Coronary artery (tissue), 2 donors: Measurements from ENCODE around the gene WWC1.

ENCODE experiments used
- DNase-seq: peaks from one replicate; pipeline ENCODE4 v3.0.0-alpha.2; 2017; ENCODE audit warnings: low spot score
- H3K27ac ChIP-seq, 2 donors: fragments of 200-600 bp; sonication (generic); one replicate each; pipeline ENCODE4 v1.5.1; 2016 to 2019
- H3K4me3 ChIP-seq: fragments of 200-600 bp; sonication (generic); 2 replicates; pipeline ENCODE4 v1.5.1; 2016; ENCODE audit warnings: mild to moderate bottlenecking, moderate library complexity
- CTCF ChIP-seq: fragments of 200-600 bp; sonication (generic); IDR thresholded peaks from one replicate; pipeline ENCODE4 v1.5.1; 2019; ENCODE audit warnings: antibody characterized with exemption

Gene WWC1

GRCh38 chr5:168375214-168375613 lies 83.8 kb downstream of the WWC1 start:
- DNase-seq: no peak
- TF ChIP-seq CTCF: no peak

GRCh38 chr5:168377525-168377924 lies 86.1 kb downstream of the WWC1 start:
- Histone ChIP-seq H3K4me3 (no peak overlapping the region), H3K27ac (no peak overlapping the region)
- no peak for DNase-seq
- TF ChIP-seq CTCF: no peak

More at GRCh38 chr5:168375214-168375613, 83.8 kb downstream of the WWC1 start:
- H3K27ac ChIP-seq: no peak overlapping the region
- H3K4me3 ChIP-seq: no peak overlapping the region

DNA sequence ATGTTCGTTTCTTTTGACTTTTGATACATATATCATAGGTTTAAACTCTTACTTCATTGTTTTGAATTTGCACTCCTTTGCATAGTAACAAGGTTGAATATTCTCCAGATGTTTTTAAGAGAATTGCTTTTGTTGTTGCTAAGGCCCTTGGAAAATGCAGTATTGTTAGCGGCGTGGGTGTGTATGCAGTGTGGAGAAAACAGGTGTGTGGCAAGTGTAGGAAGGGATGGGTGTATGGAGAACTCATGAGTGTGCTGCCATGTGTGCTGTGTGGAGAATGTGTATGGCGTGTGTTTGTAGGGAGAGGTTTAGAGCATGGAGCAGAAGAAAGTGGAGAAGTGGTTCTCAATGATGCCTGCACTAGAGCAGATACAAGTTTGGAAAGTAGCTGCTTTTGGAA lies 87.3 kb downstream of the WWC1 start:
- no peak for TF ChIP-seq CTCF
- Histone ChIP-seq H3K27ac (no peak overlapping the region), H3K4me3 (no peak overlapping the region)
- no peak for DNase-seq

DNA sequence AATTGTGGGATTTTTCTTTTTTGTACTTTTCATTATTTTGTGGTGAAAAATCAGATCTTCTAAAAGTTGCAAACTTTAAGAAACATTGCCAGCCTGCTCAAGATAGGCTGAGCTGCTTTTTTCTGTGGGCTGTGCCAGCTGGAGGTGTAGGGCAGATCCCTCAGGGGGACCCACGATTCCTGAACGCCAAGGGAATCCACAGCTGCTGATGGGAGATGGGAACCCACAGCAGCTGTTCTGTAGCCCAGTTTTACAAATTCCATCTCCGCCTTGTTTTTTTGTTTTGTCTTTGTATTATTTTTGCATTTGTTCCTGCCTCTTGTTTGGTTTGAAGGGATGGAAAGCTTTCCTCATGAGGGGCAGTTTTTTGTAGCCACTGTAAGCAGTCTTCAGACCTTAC lies 91.0 kb downstream of the WWC1 start:
- Histone ChIP-seq H3K4me3 (no peak overlapping the region), H3K27ac (no peak overlapping the region)
- no peak for TF ChIP-seq CTCF
- no peak for DNase-seq

DNA sequence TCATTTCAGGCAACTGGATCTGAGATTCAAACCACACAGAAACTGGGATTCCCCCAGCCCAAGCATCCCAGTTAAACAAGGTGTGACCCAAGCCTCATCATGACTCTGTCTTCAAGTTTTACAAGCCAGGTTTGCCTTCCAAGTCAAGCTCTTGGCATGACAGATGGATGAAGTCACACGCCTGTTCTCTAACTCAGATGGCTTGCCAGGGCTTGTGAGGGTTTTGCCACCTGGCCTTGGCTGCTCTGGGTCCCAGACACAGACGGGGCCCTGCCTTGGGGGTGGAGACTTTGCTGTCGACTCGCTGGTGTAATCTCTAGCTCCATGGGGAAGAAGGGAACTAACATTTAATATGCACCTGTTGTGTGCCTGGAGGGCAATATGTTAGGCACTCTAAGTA lies 99.0 kb downstream of the WWC1 start:
- TF ChIP-seq CTCF: no peak
- Histone ChIP-seq H3K4me3 (no peak overlapping the region), H3K27ac (no peak overlapping the region)
- no peak for DNase-seq

DNA sequence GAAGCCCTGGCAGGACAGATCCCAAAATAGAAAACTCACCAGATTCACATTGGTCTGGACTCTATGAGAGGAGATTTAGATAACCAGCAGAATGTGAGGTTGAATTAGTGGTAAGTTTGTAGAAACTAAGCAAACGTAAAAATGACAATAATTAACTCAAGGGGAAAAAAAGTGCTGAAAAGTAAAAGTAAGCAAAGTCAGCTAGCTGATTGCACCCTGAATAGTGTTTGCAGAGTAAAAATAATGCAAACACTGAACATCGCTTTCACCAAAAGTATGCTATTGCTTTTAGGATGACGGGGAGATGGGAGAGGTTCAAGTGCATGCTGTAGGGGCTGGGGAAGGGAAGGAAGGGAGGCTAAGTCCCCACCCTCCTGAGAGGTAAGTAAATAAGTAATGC lies 102.3 kb downstream of the WWC1 start:
- TF ChIP-seq CTCF: no peak
- no peak for DNase-seq
- Histone ChIP-seq H3K27ac (no peak overlapping the region), H3K4me3 (no peak overlapping the region)

- Histone ChIP-seq H3K4me3 (no peak overlapping the region), H3K27ac (no peak overlapping the region)
- no peak for TF ChIP-seq CTCF
- no peak for DNase-seq
These were observed 109.2 kb downstream of the WWC1 start for GRCh38 chr5:168400429-168401220.
